ENCODE results near the gene VCAM1.

Gene VCAM1

GRCh38 chr1:100713626-100714025, 5.9 kb upstream of the VCAM1 start:
- no peak overlapping the region for H3K4me3 ChIP-seq (ENCODE audit: low read length)
- no peak for TF ChIP-seq ZNF274 (IDR thresholded peaks at IDR 0.05; ENCODE audit: low read depth, low read length)

- no peak for TF ChIP-seq ZNF274 (IDR thresholded peaks at IDR 0.05; ENCODE audit: low read depth, low read length)
- no peak overlapping the region for H3K4me3 ChIP-seq (ENCODE audit: low read length)
Measured at GRCh38 chr1:100714599-100714998, 4.9 kb upstream of the VCAM1 start.

GRCh38 chr1:100717218-100717617, 2.3 kb upstream of the VCAM1 start:
- TF ChIP-seq ZNF274 (IDR thresholded peaks at IDR 0.05; ENCODE audit: low read depth, low read length): no peak
- no peak overlapping the region for H3K4me3 ChIP-seq (ENCODE audit: low read length)

GRCh38 chr1:100718581-100718980, 961 bp upstream of the VCAM1 start:
- TF ChIP-seq ZNF274 (IDR thresholded peaks at IDR 0.05; ENCODE audit: low read depth, low read length): no peak
- H3K4me3 ChIP-seq (ENCODE audit: low read length): no peak overlapping the region

GRCh38 chr1:100720101-100720500, 559 bp downstream of the VCAM1 start:
- peak overlapping the region; percentile 55; the same call in 1 of the 2 replicates for H3K4me3 ChIP-seq (ENCODE audit: low read length)
- no peak for TF ChIP-seq ZNF274 (IDR thresholded peaks at IDR 0.05; ENCODE audit: low read depth, low read length)

- peak overlapping the region; percentile 55; the same call in 1 of the 2 replicates for H3K4me3 ChIP-seq (ENCODE audit: low read length)
- TF ChIP-seq ZNF274 (IDR thresholded peaks at IDR 0.05; ENCODE audit: low read depth, low read length): no peak
Measured at GRCh38 chr1:100720751-100721150, 1.2 kb downstream of the VCAM1 start.

GRCh38 chr1:100721526-100722207, 2.1 kb downstream of the VCAM1 start:
- H3K4me3 ChIP-seq (ENCODE audit: low read length): peak overlapping the region; percentile 48; the same call in 1 of the 2 replicates
- no peak for TF ChIP-seq ZNF274 (IDR thresholded peaks at IDR 0.05; ENCODE audit: low read depth, low read length)

- no peak for TF ChIP-seq ZNF274 (IDR thresholded peaks at IDR 0.05; ENCODE audit: low read depth, low read length)
- no peak overlapping the region for H3K4me3 ChIP-seq (ENCODE audit: low read length)
Measured at GRCh38 chr1:100722221-100722620, 2.7 kb downstream of the VCAM1 start.

GRCh38 chr1:100724281-100724680, 4.7 kb downstream of the VCAM1 start:
- no peak for TF ChIP-seq ZNF274 (IDR thresholded peaks at IDR 0.05; ENCODE audit: low read depth, low read length)
- H3K4me3 ChIP-seq (ENCODE audit: low read length): no peak overlapping the region

GRCh38 chr1:100730130-100730529, 10.6 kb downstream of the VCAM1 start:
- H3K4me3 ChIP-seq (ENCODE audit: low read length): no peak overlapping the region
- TF ChIP-seq ZNF274 (IDR thresholded peaks at IDR 0.05; ENCODE audit: low read depth, low read length): no peak

GRCh38 chr1:100731309-100731708, 11.8 kb downstream of the VCAM1 start:
- no peak for TF ChIP-seq ZNF274 (IDR thresholded peaks at IDR 0.05; ENCODE audit: low read depth, low read length)
- H3K4me3 ChIP-seq (ENCODE audit: low read length): no peak overlapping the region

GRCh38 chr1:100731758-100732157, 12.2 kb downstream of the VCAM1 start:
- TF ChIP-seq ZNF274 (IDR thresholded peaks at IDR 0.05; ENCODE audit: low read depth, low read length): no peak
- no peak overlapping the region for H3K4me3 ChIP-seq (ENCODE audit: low read length)

- H3K4me3 ChIP-seq (ENCODE audit: low read length): no peak overlapping the region
- TF ChIP-seq ZNF274 (IDR thresholded peaks at IDR 0.05; ENCODE audit: low read depth, low read length): no peak
Measured at GRCh38 chr1:100734676-100735075, 15.1 kb downstream of the VCAM1 start.

GRCh38 chr1:100735244-100735643, 15.7 kb downstream of the VCAM1 start:
- TF ChIP-seq ZNF274 (IDR thresholded peaks at IDR 0.05; ENCODE audit: low read depth, low read length): no peak
- no peak overlapping the region for H3K4me3 ChIP-seq (ENCODE audit: low read length)

GRCh38 chr1:100736324-100736723, 16.8 kb downstream of the VCAM1 start:
- H3K4me3 ChIP-seq (ENCODE audit: low read length): no peak overlapping the region
- TF ChIP-seq ZNF274 (IDR thresholded peaks at IDR 0.05; ENCODE audit: low read depth, low read length): no peak

- TF ChIP-seq ZNF274 (IDR thresholded peaks at IDR 0.05; ENCODE audit: low read depth, low read length): no peak
Measured at GRCh38 chr1:100736746-100737145, 17.2 kb downstream of the VCAM1 start.

More at GRCh38 chr1:100736746-100737145, 17.2 kb downstream of the VCAM1 start:
- no peak overlapping the region for H3K4me3 ChIP-seq (ENCODE audit: low read length)

Data from GM08714 (cell line).